H1 (cell line): ENCODE data around the gene NRXN2. TPM values are rescaled to one million over a fixed set of nuclear protein-coding genes. Genes with fewer than 3 reads are reported as not detected.

Experiments
- CEBPB ChIP-seq: IDR thresholded peaks from 2 replicates; pipeline ENCODE4 v1.6.1; 2012; ENCODE audit warnings: low read depth, low read length
- CHD2 ChIP-seq: IDR thresholded peaks from 2 replicates; pipeline ENCODE4 v1.6.1; 2012; ENCODE audit warnings: low read length, improper control_type of control experiment
- KDM4A ChIP-seq: IDR thresholded peaks from one replicate; pipeline ENCODE4 v1.7.1; 2012; ENCODE audit warnings: low read depth, mild to moderate bottlenecking, moderate library complexity, low read length, inconsistent platforms; ENCODE audit not compliant: severe bottlenecking
- NRF1 ChIP-seq: IDR thresholded peaks from 2 replicates; pipeline ENCODE4 v1.6.1; 2011; ENCODE audit warnings: mild to moderate bottlenecking, low read depth, low read length, improper control_type of control experiment
- PHF8 ChIP-seq: fragments of 200-600 bp; sonication (generic); conservative IDR thresholded peaks from 2 replicates; pipeline ENCODE4 v1.7.1; 2012; ENCODE audit warnings: low read depth, mild to moderate bottlenecking, inconsistent platforms, low read length, moderate library complexity
- SAP30 ChIP-seq: fragments of 300-600 bp; sonication (generic); IDR thresholded peaks from 2 replicates; pipeline ENCODE4 v1.7.1; 2012; ENCODE audit warnings: low read length, moderate library complexity, mild to moderate bottlenecking, inconsistent platforms; ENCODE audit not compliant: insufficient read depth, insufficient replicate concordance
- SP2 ChIP-seq: IDR thresholded peaks from 2 replicates; pipeline ENCODE4 v1.6.1; 2012; ENCODE audit warnings: mild to moderate bottlenecking, low read length, inconsistent platforms
- TEAD4 ChIP-seq: IDR thresholded peaks from 2 replicates; pipeline ENCODE4 v1.6.1; 2012; ENCODE audit warnings: low read depth, low read length, inconsistent platforms, mixed read lengths
- polyA plus RNA-seq, 7 experiments: library from polyadenylated mRNA; depleted of rRNA in 3 of 7; stranded (reverse) in 5 of 7; unstranded in 2 of 7; fragments of >200 nt in 5 of 7; fragments of 200-250 nt in 2 of 7; gene quantifications; 1 replicate in 5 of 7; 2 replicates in 1 of 7; 4 replicates in 1 of 7; pipeline versions ENCODE4 v1.2.1 to v1.2.3, GENCODE V29; 2011 to 2013; ENCODE audit warnings: missing spikeins in 2 of 7, mixed read lengths in 2 of 7
- total RNA-seq: library from RNA; stranded (reverse); fragmentation: NEBNext Ultra II Directional; extraction: Animal tissue kit (Norgen Biotek cat#: 25700); gene quantifications from 2 replicates; pipeline ENCODE4 v1.2.1, GENCODE V29; 2021
- TF ChIP-seq, protein P1 (sequence below): IDR thresholded peaks from 2 replicates; pipeline ENCODE4 v1.6.1; 2011; ENCODE audit warnings: low read length, improper control_type of control experiment

Gene NRXN2
- total and polyA plus RNA-seq, 2 of the 8 experiments (the other 6 are each of a cell fraction or from before 2014, with no cell fraction given), result 1.3 to 11.5 TPM

DNA sequence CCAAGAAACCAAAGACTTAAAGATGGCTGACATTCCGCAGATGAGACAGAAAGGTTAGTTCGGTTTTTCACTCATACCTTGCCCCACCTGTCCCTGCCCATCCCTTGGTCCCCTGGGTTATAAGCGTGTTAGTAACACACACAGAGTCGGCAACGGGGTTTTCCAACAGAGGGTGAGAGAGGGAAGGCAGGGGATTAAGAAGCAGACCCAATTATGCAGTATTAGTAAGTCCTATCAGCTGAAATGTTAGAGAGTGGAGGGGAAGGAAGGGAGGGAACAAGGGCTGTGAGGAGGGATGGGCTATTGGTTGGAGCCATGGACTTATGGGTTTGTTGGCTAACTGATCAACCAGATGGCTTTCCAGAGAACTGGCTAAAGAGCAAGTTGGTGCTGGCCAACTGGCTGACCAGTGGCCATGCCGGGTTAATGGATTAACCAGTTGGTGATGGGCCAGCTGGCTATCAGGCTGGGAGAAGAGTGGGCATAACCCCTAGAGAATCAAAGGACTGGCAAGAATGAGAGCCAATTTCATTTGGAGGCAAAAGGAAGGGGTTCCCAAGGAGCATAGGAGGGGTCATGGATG is 45.5 kb downstream of the NRXN2 start (continued):
- no peak for TF ChIP-seq CEBPB
- TF ChIP-seq NRF1, result no peak
- TF ChIP-seq PHF8, result no peak
- no peak for TF ChIP-seq SAP30
- TF ChIP-seq CHD2, result no peak
- no peak for TF ChIP-seq SP2
- no peak for TF ChIP-seq KDM4A
- TF ChIP-seq TEAD4, result no peak
- TF ChIP-seq, protein P1, sequence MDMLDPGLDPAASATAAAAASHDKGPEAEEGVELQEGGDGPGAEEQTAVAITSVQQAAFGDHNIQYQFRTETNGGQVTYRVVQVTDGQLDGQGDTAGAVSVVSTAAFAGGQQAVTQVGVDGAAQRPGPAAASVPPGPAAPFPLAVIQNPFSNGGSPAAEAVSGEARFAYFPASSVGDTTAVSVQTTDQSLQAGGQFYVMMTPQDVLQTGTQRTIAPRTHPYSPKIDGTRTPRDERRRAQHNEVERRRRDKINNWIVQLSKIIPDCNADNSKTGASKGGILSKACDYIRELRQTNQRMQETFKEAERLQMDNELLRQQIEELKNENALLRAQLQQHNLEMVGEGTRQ, result no peak
